A673 (cell line): ENCODE results near the gene SLC9C2. TPM values are rescaled to one million over a fixed set of nuclear protein-coding genes. Genes with fewer than 3 reads are reported as not detected.

Experiments
- BruUV-seq: library from RNA; stranded (reverse); fragments of 400-500 nt; replicated peaks from 2 replicates; lab custom pipeline; 2021; lab: Mats Ljungman, UMichigan
- CTCF ChIA-PET: fragments of 300-600 bp; sonication (Branson Sonifier 250); formaldehyde crosslinking; loops from one replicate; lab custom pipeline; 2022; ENCODE audit warnings: antibody characterized with exemption; lab: Charles Lee
- POLR2A ChIA-PET: fragments of 300-600 bp; sonication (Branson Sonifier 250); formaldehyde crosslinking; loops from one replicate; lab custom pipeline; 2022; ENCODE audit warnings: antibody characterized with exemption; ENCODE audit not compliant: low non-redundant PET; lab: Charles Lee
- DNase-seq: peaks from one replicate; pipeline ENCODE4 v3.0.0-alpha.2; 2015; ENCODE audit warnings: low spot score
- H3K27ac ChIP-seq: fragments of 200-600 bp; sonication (generic); 2 replicates; pipeline ENCODE4 v1.5.1; 2016; ENCODE audit warnings: mixed run types, low read depth, mild to moderate bottlenecking, mixed read lengths, antibody characterized with exemption, low read length; ENCODE audit not compliant: poor library complexity, severe bottlenecking
- H3K27me3 ChIP-seq: fragments of 200-600 bp; sonication (generic); replicated peaks from 2 replicates; pipeline ENCODE4 v1.6.1; 2017; ENCODE audit warnings: mixed run types, low read depth, mild to moderate bottlenecking, mixed read lengths, antibody characterized with exemption, low read length; ENCODE audit not compliant: insufficient read depth, poor library complexity
- H3K36me3 ChIP-seq: fragments of 200-600 bp; sonication (generic); 2 replicates; pipeline ENCODE4 v1.6.1; 2016; ENCODE audit warnings: mixed run types, mild to moderate bottlenecking, mixed read lengths, antibody characterized with exemption, low read length; ENCODE audit not compliant: insufficient read depth, poor library complexity, severe bottlenecking
- H3K4me1 ChIP-seq: fragments of 200-600 bp; sonication (generic); 2 replicates; pipeline ENCODE4 v1.6.1; 2017; ENCODE audit warnings: mixed run types, mild to moderate bottlenecking, mixed read lengths, antibody characterized with exemption, low read length; ENCODE audit not compliant: insufficient read depth, poor library complexity, severe bottlenecking
- H3K4me3 ChIP-seq: fragments of 200-600 bp; sonication (generic); 2 replicates; pipeline ENCODE4 v1.5.1; 2016; ENCODE audit warnings: low read depth, mixed run types, mild to moderate bottlenecking, mixed read lengths, low read length; ENCODE audit not compliant: poor library complexity, severe bottlenecking
- H3K9me3 ChIP-seq: fragments of 200-600 bp; sonication (generic); 2 replicates; pipeline ENCODE4 v1.6.1; 2016; ENCODE audit warnings: mixed run types, low read depth, mild to moderate bottlenecking, mixed read lengths, antibody characterized with exemption, low read length; ENCODE audit not compliant: poor library complexity, severe bottlenecking
- CTCF ChIP-seq: fragments of 300-800, 200-600 bp; sonication (generic); conservative IDR thresholded peaks from 2 replicates; pipeline ENCODE4 v1.5.1; 2017; ENCODE audit warnings: low read depth, mild to moderate bottlenecking, antibody characterized with exemption, low read length, moderate library complexity, mixed read lengths
- EZH2 ChIP-seq: fragments of 200-600 bp; sonication (generic); IDR thresholded peaks from 2 replicates; pipeline ENCODE4 v1.6.1; 2017; ENCODE audit warnings: borderline replicate concordance, low read depth, mild to moderate bottlenecking, mixed read lengths, antibody characterized with exemption, low read length; ENCODE audit not compliant: poor library complexity, severe bottlenecking
- intact Hi-C: fragments of 100-400 bp; cut with micrococcal nuclease; formaldehyde crosslinking; loops from one replicate; pipeline ENCODE4 v1.10.0; 2022; ENCODE audit not compliant: unreplicated experiment
- total RNA-seq: library from RNA; stranded (reverse); gene quantifications from 2 replicates; pipeline ENCODE4 v1.2.3, GENCODE V29; 2021

The SLC9C2 gene
- total RNA-seq, 1 experiment from 2014 or later = not detected

DNA sequence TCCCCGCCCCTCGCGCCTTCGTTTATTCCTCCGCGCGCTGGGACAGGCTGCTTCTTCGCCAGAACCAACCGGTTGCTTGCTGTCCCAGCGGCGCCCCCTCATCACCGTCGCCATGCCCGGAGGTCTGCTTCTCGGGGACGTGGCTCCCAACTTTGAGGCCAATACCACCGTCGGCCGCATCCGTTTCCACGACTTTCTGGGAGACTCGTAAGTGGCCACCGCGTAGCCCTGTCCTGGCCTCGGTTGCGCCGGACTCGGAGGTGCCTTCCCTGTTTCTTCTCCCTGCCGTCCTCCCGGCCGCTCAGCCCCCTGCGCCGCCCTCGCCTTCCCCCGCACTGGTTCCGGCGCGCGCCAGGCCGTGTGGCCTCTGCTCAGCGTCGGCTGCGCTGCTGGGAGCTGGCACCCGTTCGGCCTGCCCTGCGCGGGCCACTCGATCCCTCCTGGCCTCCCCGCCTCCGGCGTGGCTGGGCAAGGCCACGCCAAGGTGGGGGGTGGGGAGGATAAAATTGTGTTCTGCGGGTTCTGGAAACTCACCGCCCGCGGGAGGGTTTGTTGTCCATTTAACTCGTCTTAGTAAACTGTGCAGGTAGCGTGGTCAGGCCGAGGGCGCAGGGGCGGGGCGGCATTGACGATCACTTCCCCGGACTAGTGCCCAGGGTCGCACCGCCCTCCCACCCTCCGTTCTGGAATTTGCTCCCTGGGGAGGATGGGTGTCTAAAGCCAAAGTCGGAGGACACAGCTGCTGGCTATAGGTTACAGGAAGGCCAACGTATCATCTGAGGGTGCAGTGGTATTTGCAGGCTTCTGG is 125.4 kb downstream of the SLC9C2 start, which contains the start of gene PRDX6:
Gene PRDX6, plus strand, starts transcription at position 50 of the 808 bp plus-strand sequence. Its CDS starts 63 bp downstream, at position 113.
- BruUV-seq = no TSS peak
- Histone ChIP-seq H3K4me1 (peaks cover 21% of the 10 kb centered on the region), H3K27ac (peak within 1 kb of the TSS; percentile 89), H3K27me3 (no peaks in the 10 kb centered on the region), H3K9me3 (no peaks in the 10 kb centered on the region), H3K4me3 (peak within 1 kb of the TSS; percentile 91), H3K36me3 (peaks cover 27% of the 10 kb centered on the region)
- no peak for TF ChIP-seq CTCF
- TF ChIP-seq EZH2 = no peak
- intact Hi-C loops = loop anchor here (2.0 kb wide), 1 partner anchor 347 kb away; the partner anchor contains the start of genes CENPL and DARS2
- DNase-seq = peak; percentile 89
- ChIA-PET POLR2A (interaction anchor here (0.5 kb wide), 1 partner anchor 391 kb away, joined by 3 read pairs; the partner anchor contains the start of gene ZBTB37), CTCF (no interaction called here)

- peaks cover 20% of the 10 kb centered on the region for H3K36me3 ChIP-seq
- H3K9me3 ChIP-seq = no peaks in the 10 kb centered on the region
- ChIA-PET POLR2A (interaction anchor here (0.5 to 0.6 kb wide), 2 partner anchors 59 to 391 kb away, joined by 3 read pairs; partner anchors contain the start of gene ZBTB37), CTCF (no interaction called here)
- H3K27ac ChIP-seq = peak overlapping the region; percentile 61
- peaks cover 21% of the 10 kb centered on the region for H3K4me1 ChIP-seq
- no peaks in the 10 kb centered on the region for H3K27me3 ChIP-seq
- no TSS peak for BruUV-seq
- peak; percentile 91 for DNase-seq
- peak overlapping the region; percentile 91 for H3K4me3 ChIP-seq
- intact Hi-C loops = loop anchor here (2.0 kb wide), 1 partner anchor 348 kb away; the partner anchor contains the start of genes CENPL and DARS2
- TF ChIP-seq EZH2 (no peak), CTCF (no peak)
These were observed 126.1 kb downstream of the SLC9C2 start for GRCh38 chr1:173476665-173477285.

- no peak for DNase-seq
- TF ChIP-seq CTCF (no peak), EZH2 (no peak)
- TSS peak; percentile 77 for BruUV-seq
- Histone ChIP-seq H3K9me3 (no peaks in the 10 kb centered on the region), H3K4me3 (peak overlapping the region; percentile 91), H3K27ac (no peak overlapping the region), H3K27me3 (no peaks in the 10 kb centered on the region), H3K4me1 (peaks cover 21% of the 10 kb centered on the region), H3K36me3 (peaks cover 14% of the 10 kb centered on the region)
- ChIA-PET POLR2A (interaction anchor here (0.6 kb wide), 1 partner anchor 60 kb away, joined by 3 read pairs; no protein-coding TSS in a partner anchor), CTCF (no interaction called here)
- intact Hi-C loops = loop anchor here (2.0 kb wide), 1 partner anchor 349 kb away; the partner anchor contains the start of genes CENPL and DARS2
These were observed 126.6 kb downstream of the SLC9C2 start for GRCh38 chr1:173476197-173476664.
